ENCODE data around the gene SLIT3. TPM values are rescaled to one million over a fixed set of nuclear protein-coding genes. Genes with fewer than 3 reads are reported as not detected.
A peak's percentile ranks its signal among the peaks of the same experiment; 100 is the strongest.

Gene SLIT3
- total RNA-seq, 1 experiment from 2014 or later = 0.44 TPM

GRCh38 chr5:169242175-169242848 lies 58.6 kb downstream of the SLIT3 start:
- Histone ChIP-seq H3K27me3 (ENCODE audit: low read length) (peaks cover 38% of the 10 kb centered on the region), H4K20me1 (ENCODE audit: low read length) (no peaks in the 10 kb centered on the region), H3F3A (ENCODE audit: low read length, unreplicated experiment) (no peaks in the 10 kb centered on the region), H3K79me2 (ENCODE audit: low read length) (no peaks in the 10 kb centered on the region), H3K4me3 (ENCODE audit: low read length) (no peak overlapping the region), H3K36me3 (ENCODE audit: low read depth, low read length) (no peaks in the 10 kb centered on the region), H3K4me1 (ENCODE audit: insufficient read depth, low read length) (no peaks in the 10 kb centered on the region), H2AFZ (ENCODE audit: low read length) (no peak overlapping the region), H3K9me2 (replicated peaks; ENCODE audit: low read length) (no peaks in the 10 kb centered on the region), H3K4me2 (ENCODE audit: low read length) (no peak overlapping the region), H3K9me3 (ENCODE audit: low read length) (no peaks in the 10 kb centered on the region), H3K9ac (ENCODE audit: low read length) (no peak overlapping the region), H3K27ac (ENCODE audit: low read length) (no peak overlapping the region)
- DNase-seq = no peak
- intact Hi-C loops (cut with micrococcal nuclease) = no loop called here
- no TSS peak for BruUV-seq (replicated peaks)
- ChIA-PET CTCF (no interaction called here), POLR2A (ENCODE audit: unreplicated experiment) (no interaction called here)
- ATAC-seq = no peak
- TF ChIP-seq EZH2phosphoT487 (IDR thresholded peaks at IDR 0.05; ENCODE audit: borderline replicate concordance, low read length) (no peak), EZH2 (IDR thresholded peaks at IDR 0.05; ENCODE audit: low read length, unreplicated experiment) (no peak), CTCF (conservative IDR thresholded peaks at IDR 0.05; ENCODE audit: low read depth, low read length) (no peak)

- H3K4me1 ChIP-seq (ENCODE audit: insufficient read depth, low read length) = no peaks in the 10 kb centered on the region
- DNase-seq (no peak), ATAC-seq (no peak)
- H3K36me3 ChIP-seq (ENCODE audit: low read depth, low read length) = no peaks in the 10 kb centered on the region
- no peaks in the 10 kb centered on the region for H3K9me3 ChIP-seq (ENCODE audit: low read length)
- no peak overlapping the region for H3K4me3 ChIP-seq (ENCODE audit: low read length)
- no peaks in the 10 kb centered on the region for H3K79me2 ChIP-seq (ENCODE audit: low read length)
- no peak overlapping the region for H2AFZ ChIP-seq (ENCODE audit: low read length)
- intact Hi-C loops (cut with micrococcal nuclease) = no loop called here
- ChIA-PET CTCF (no interaction called here), POLR2A (ENCODE audit: unreplicated experiment) (no interaction called here)
- no peak overlapping the region for H3K4me2 ChIP-seq (ENCODE audit: low read length)
- peaks cover 46% of the 10 kb centered on the region for H3K27me3 ChIP-seq (ENCODE audit: low read length)
- H3K9ac ChIP-seq (ENCODE audit: low read length) = no peak overlapping the region
- H3F3A ChIP-seq (ENCODE audit: low read length, unreplicated experiment) = no peaks in the 10 kb centered on the region
- H3K9me2 ChIP-seq (replicated peaks; ENCODE audit: low read length) = no peaks in the 10 kb centered on the region
- TF ChIP-seq EZH2 (IDR thresholded peaks at IDR 0.05; ENCODE audit: low read length, unreplicated experiment) (no peak), EZH2phosphoT487 (IDR thresholded peaks at IDR 0.05; ENCODE audit: borderline replicate concordance, low read length) (no peak), CTCF (conservative IDR thresholded peaks at IDR 0.05; ENCODE audit: low read depth, low read length) (no peak)
- no peak overlapping the region for H3K27ac ChIP-seq (ENCODE audit: low read length)
- no TSS peak for BruUV-seq (replicated peaks)
- H4K20me1 ChIP-seq (ENCODE audit: low read length) = no peaks in the 10 kb centered on the region
Measured at GRCh38 chr5:169229342-169229892, 71.5 kb downstream of the SLIT3 start.

DNA sequence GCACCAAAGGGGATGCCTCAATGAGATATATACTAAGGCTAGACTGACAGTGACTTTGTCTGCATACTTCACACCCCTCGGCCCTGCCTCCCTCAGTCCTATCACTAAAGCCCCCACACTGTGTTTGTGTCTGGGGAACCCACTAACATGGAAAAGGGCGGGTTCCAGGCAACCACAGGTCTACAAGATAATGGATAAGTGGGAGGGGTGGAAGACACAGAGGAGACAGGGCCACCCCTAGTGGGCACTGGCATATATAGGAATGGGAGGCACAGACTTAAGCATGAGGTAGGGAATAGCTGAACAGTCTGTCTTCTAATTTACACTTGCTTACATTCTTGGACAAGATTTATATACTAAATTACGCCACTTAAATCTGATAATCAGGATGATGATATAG lies 74.0 kb downstream of the SLIT3 start:
- no peak for ATAC-seq
- POLR2A ChIA-PET (ENCODE audit: unreplicated experiment) = no interaction called here
- H3F3A ChIP-seq (ENCODE audit: low read length, unreplicated experiment) = no peaks in the 10 kb centered on the region
- CTCF ChIA-PET = no interaction called here
- H3K4me2 ChIP-seq (ENCODE audit: low read length) = no peak overlapping the region
- H3K27me3 ChIP-seq (ENCODE audit: low read length) = peaks cover 50% of the 10 kb centered on the region
- H3K79me2 ChIP-seq (ENCODE audit: low read length) = no peaks in the 10 kb centered on the region
- no peaks in the 10 kb centered on the region for H3K9me3 ChIP-seq (ENCODE audit: low read length)
- TF ChIP-seq CTCF (conservative IDR thresholded peaks at IDR 0.05; ENCODE audit: low read depth, low read length) (peak; percentile 48), EZH2 (IDR thresholded peaks at IDR 0.05; ENCODE audit: low read length, unreplicated experiment) (no peak), EZH2phosphoT487 (IDR thresholded peaks at IDR 0.05; ENCODE audit: borderline replicate concordance, low read length) (no peak)
- no peak overlapping the region for H3K9ac ChIP-seq (ENCODE audit: low read length)
- intact Hi-C loops (cut with micrococcal nuclease) = no loop called here
- no peaks in the 10 kb centered on the region for H3K9me2 ChIP-seq (replicated peaks; ENCODE audit: low read length)
- H4K20me1 ChIP-seq (ENCODE audit: low read length) = no peaks in the 10 kb centered on the region
- DNase-seq = peak; percentile 12
- H3K36me3 ChIP-seq (ENCODE audit: low read depth, low read length) = no peaks in the 10 kb centered on the region
- no peak overlapping the region for H2AFZ ChIP-seq (ENCODE audit: low read length)
- no peak overlapping the region for H3K4me3 ChIP-seq (ENCODE audit: low read length)
- BruUV-seq (replicated peaks) = no TSS peak
- no peak overlapping the region for H3K27ac ChIP-seq (ENCODE audit: low read length)
- H3K4me1 ChIP-seq (ENCODE audit: insufficient read depth, low read length) = no peaks in the 10 kb centered on the region

Data from PC-3 (cell line).